SU-DHL-6 (cell line): ENCODE results near the gene DNAH9.

Experiments used
- H2AFZ ChIP-seq: fragments of 200-600 bp; sonication (generic); 2 replicates; pipeline ENCODE4 v1.6.1; 2014; ENCODE audit warnings: low read depth, mild to moderate bottlenecking, moderate library complexity, mixed read lengths, antibody characterized with exemption, low read length; ENCODE audit not compliant: severe bottlenecking
- H3F3A ChIP-seq: fragments of 200-600 bp; shearing (Covaris generic); 2 replicates; pipeline ENCODE4 v1.6.0; 2016; ENCODE audit warnings: antibody characterized with exemption, mild to moderate bottlenecking; ENCODE audit not compliant: insufficient read depth
- H3K27ac ChIP-seq: fragments of 200-600 bp; sonication (generic); 2 replicates; pipeline ENCODE4 v1.5.1; 2016; ENCODE audit warnings: low read depth, mild to moderate bottlenecking, low read length, moderate library complexity, mixed read lengths
- H3K27me3 ChIP-seq: fragments of 200-600 bp; sonication (generic), shearing (Covaris generic); 2 replicates; pipeline ENCODE4 v1.6.0; 2014; ENCODE audit warnings: mild to moderate bottlenecking, low read length
- H3K36me3 ChIP-seq: fragments of 200-600 bp; sonication (generic); 2 replicates; pipeline ENCODE4 v1.6.1; 2014; ENCODE audit warnings: mild to moderate bottlenecking, low read length, mixed read lengths
- H3K4me2 ChIP-seq: fragments of 300-600, 200-600 bp; shearing (Covaris generic), sonication (generic); 2 replicates; pipeline ENCODE4 v1.6.0; 2014; ENCODE audit warnings: low read length, low read depth, mild to moderate bottlenecking; ENCODE audit not compliant: poor library complexity, severe bottlenecking
- H3K4me3 ChIP-seq: fragments of 200-600 bp; sonication (generic); 2 replicates; pipeline ENCODE4 v1.5.1; 2014; ENCODE audit warnings: antibody characterized with exemption, low read length, mild to moderate bottlenecking, mixed read lengths; ENCODE audit not compliant: insufficient read depth, poor library complexity, severe bottlenecking
- H3K79me2 ChIP-seq: fragments of 200-600 bp; sonication (generic); 2 replicates; pipeline ENCODE4 v1.6.1; 2014; ENCODE audit warnings: mild to moderate bottlenecking, low read length, moderate library complexity; ENCODE audit not compliant: insufficient read depth
- H3K9ac ChIP-seq: fragments of 200-600 bp; sonication (generic); 2 replicates; pipeline ENCODE4 v1.7.0; 2014; ENCODE audit warnings: mild to moderate bottlenecking, low read length
- H3K9me2 ChIP-seq: fragments of 200-600 bp; sonication (generic); replicated peaks from 2 replicates; pipeline ENCODE4 v1.6.1; 2014; ENCODE audit warnings: low read length; ENCODE audit not compliant: insufficient read depth
- H3K9me3 ChIP-seq: fragments of 200-600 bp; sonication (generic); 2 replicates; pipeline ENCODE4 v1.6.1; 2014; ENCODE audit warnings: low read length, mixed read lengths; ENCODE audit not compliant: insufficient read depth
- H4K20me1 ChIP-seq: fragments of 200-600 bp; sonication (generic); 2 replicates; pipeline ENCODE4 v1.6.1; 2014; ENCODE audit warnings: low read depth, mild to moderate bottlenecking, antibody characterized with exemption, low read length, moderate library complexity, mixed read lengths
- EZH2phosphoT487 ChIP-seq: fragments of 200-600 bp; sonication (generic), shearing (Covaris generic); conservative IDR thresholded peaks from 2 replicates; pipeline ENCODE4 v1.6.1; 2018; ENCODE audit warnings: mild to moderate bottlenecking, antibody characterized with exemption, low read length, moderate library complexity, mixed read lengths
- TF ChIP-seq, protein P1 (sequence below): fragments of 200-600 bp; sonication (generic); IDR thresholded peaks from one replicate; pipeline ENCODE4 v1.5.1; 2017; ENCODE audit warnings: antibody characterized with exemption, mild to moderate bottlenecking, low read length, moderate library complexity; ENCODE audit not compliant: insufficient read depth, poor library complexity, severe bottlenecking

The DNAH9 gene

DNA sequence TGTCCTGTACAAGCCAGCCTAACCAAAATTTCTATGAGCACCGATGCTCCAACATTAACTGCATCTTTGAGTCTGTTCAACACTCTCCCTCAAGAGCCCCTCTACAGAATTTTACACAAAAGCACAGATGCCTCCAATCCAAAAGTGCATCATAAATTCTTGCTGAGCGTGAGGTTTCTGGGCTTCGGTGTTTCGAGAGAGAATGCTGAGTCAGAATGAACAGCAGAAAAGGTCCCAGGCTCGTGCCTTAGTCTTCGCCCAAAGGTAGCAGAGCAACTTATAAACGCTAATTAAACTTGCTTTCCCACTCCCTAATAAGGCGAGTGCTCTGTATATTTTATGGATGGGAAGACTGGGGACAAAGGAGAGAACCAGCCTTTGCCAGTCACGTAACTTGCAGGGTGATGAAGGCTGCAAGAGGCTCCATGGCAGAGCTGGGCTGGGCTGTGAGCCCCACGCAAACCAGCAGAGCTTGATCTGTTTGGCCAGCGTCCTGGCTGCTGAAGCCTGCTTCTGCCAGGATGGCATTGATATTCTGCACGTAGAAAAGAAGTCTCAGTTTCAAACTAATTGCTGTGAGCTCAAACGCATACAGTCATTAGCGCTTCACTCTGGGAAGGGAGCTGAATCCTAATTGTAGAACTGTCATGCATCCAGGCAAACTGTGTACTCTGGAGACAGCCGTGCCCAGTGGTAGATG lies 138.5 kb downstream of the DNAH9 start:
- TF ChIP-seq, protein P1, sequence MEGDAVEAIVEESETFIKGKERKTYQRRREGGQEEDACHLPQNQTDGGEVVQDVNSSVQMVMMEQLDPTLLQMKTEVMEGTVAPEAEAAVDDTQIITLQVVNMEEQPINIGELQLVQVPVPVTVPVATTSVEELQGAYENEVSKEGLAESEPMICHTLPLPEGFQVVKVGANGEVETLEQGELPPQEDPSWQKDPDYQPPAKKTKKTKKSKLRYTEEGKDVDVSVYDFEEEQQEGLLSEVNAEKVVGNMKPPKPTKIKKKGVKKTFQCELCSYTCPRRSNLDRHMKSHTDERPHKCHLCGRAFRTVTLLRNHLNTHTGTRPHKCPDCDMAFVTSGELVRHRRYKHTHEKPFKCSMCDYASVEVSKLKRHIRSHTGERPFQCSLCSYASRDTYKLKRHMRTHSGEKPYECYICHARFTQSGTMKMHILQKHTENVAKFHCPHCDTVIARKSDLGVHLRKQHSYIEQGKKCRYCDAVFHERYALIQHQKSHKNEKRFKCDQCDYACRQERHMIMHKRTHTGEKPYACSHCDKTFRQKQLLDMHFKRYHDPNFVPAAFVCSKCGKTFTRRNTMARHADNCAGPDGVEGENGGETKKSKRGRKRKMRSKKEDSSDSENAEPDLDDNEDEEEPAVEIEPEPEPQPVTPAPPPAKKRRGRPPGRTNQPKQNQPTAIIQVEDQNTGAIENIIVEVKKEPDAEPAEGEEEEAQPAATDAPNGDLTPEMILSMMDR, result no peak
- TF ChIP-seq EZH2phosphoT487, result no peak
- Histone ChIP-seq H3K9ac (no peak overlapping the region), H3K27me3 (no peaks in the 10 kb centered on the region), H3F3A (no peaks in the 10 kb centered on the region), H3K4me3 (no peak overlapping the region), H3K79me2 (no peaks in the 10 kb centered on the region), H3K9me3 (no peaks in the 10 kb centered on the region), H3K36me3 (no peaks in the 10 kb centered on the region), H3K9me2 (no peaks in the 10 kb centered on the region), H4K20me1 (no peaks in the 10 kb centered on the region), H3K27ac (no peak overlapping the region), H3K4me2 (no peak overlapping the region), H2AFZ (no peak overlapping the region)

DNA sequence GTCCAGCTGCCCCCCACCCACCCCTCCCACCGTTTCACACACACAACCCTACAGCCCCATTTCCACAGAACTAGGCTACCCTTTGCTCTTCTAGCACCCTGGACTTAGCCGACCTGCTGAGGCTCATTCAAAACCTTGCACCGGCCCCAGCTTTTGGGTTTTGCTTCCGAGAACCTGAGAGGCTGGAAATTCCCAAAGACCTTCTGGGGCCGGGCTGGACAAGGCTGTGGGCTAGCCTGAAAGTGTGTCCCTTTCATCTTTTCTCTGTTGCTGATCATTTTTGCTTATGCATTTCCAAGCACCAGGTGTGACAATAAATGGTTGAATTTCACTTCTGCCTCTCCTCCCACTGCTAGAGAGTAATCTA lies 139.0 kb downstream of the DNAH9 start:
- H3K27ac ChIP-seq, result no peak overlapping the region
- no peak overlapping the region for H3K4me3 ChIP-seq
- H3K9me2 ChIP-seq, result no peaks in the 10 kb centered on the region
- H3K9me3 ChIP-seq, result no peaks in the 10 kb centered on the region
- H3K9ac ChIP-seq, result no peak overlapping the region
- no peaks in the 10 kb centered on the region for H3K27me3 ChIP-seq
- H4K20me1 ChIP-seq, result no peaks in the 10 kb centered on the region
- no peak overlapping the region for H2AFZ ChIP-seq
- H3K79me2 ChIP-seq, result no peaks in the 10 kb centered on the region
- H3K4me2 ChIP-seq, result no peak overlapping the region
- TF ChIP-seq, protein P1, result no peak
- no peak for TF ChIP-seq EZH2phosphoT487
- no peaks in the 10 kb centered on the region for H3F3A ChIP-seq
- H3K36me3 ChIP-seq, result no peaks in the 10 kb centered on the region

DNA sequence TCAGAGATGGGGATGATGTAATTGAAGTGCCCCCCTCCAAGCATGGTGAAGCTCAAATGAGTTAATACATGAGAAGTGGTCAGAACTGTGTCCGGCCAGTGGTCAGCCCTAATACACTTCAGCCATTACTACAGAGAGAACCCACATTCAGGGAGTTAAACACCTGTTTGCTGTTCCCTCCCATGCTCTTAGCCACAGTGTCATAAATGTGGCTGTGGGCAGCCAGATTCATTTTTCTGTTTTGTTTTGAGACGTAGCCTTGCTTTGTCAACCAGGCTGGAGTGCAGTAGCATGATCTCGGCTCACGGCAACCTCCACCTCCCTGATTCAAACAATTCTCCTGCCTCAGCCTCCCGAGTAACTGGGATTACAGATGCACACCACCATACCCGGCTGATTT lies 139.9 kb downstream of the DNAH9 start:
- no peak overlapping the region for H3K4me3 ChIP-seq

More for the DNA sequence above, 139.9 kb downstream of the DNAH9 start:
- no peaks in the 10 kb centered on the region for H3K36me3 ChIP-seq
- H3K79me2 ChIP-seq, result no peaks in the 10 kb centered on the region
- H3F3A ChIP-seq, result no peaks in the 10 kb centered on the region
- no peaks in the 10 kb centered on the region for H4K20me1 ChIP-seq
- no peaks in the 10 kb centered on the region for H3K27me3 ChIP-seq
- H3K4me2 ChIP-seq, result no peak overlapping the region
- no peak for TF ChIP-seq EZH2phosphoT487
- TF ChIP-seq, protein P1, result no peak
- H3K9me3 ChIP-seq, result no peaks in the 10 kb centered on the region
- no peak overlapping the region for H3K27ac ChIP-seq
- no peak overlapping the region for H3K9ac ChIP-seq
- H3K9me2 ChIP-seq, result no peaks in the 10 kb centered on the region
- H2AFZ ChIP-seq, result no peak overlapping the region
